ENCODE results near the gene MTCL1.

The MTCL1 gene

DNA sequence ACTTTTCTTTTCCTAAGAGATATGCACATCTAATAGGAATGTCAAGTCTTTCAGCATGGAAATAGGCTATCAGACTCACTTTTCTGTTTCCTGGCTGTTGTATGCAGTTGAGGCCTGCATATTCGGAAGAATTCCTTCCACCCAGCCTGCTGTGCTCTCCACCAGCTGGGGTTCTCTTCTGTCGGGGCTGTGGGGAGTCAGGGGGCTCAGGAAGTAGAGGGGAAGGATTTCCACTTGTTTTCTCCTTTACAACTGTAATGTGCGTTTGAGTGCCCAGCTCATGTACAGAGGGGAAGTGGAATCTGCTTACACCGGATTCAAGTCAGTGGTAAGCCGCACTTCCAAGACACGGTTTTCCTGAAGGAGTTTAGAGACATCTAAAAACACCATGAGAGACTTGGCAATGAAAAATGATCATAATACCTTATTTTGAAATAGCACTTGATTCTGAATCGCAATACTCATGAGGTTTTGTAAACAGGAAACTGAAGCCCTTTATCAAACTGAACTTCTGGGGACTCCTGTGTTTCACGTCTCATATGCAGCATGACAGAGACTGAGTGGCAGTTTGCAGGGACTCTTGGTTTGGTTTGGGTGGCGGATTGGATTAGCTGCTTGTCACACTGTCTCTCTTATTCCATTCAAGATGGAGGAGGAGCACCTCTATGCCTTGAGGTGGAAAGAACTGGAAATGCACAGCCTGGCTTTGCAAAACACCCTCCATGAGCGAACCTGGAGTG, 90.4 kb downstream of the MTCL1 start:
- DNase-seq, result no peak

GRCh38 chr18:8797206-8797605, 91.8 kb downstream of the MTCL1 start:
- no peak for DNase-seq

DNA sequence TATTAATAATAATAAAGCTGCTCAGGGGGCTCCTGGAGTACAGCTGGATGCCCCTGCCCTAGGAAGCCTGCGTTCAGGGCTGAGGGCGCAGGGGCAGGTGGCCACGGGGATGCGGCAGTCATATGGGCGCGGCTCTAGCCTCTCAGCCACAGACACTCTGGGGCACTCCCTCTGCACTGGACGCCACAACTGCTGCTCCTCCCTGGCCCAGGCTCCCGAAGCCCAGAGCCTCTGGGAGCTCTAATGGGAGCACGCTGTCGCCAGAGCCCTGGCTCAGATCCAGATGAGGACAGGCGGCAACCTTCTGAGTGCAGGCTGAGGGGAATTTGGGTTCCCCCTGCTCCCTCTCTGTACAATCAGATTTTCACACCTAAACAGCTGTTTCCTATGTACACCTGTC, 93.6 kb downstream of the MTCL1 start:
- DNase-seq, result no peak

DNA sequence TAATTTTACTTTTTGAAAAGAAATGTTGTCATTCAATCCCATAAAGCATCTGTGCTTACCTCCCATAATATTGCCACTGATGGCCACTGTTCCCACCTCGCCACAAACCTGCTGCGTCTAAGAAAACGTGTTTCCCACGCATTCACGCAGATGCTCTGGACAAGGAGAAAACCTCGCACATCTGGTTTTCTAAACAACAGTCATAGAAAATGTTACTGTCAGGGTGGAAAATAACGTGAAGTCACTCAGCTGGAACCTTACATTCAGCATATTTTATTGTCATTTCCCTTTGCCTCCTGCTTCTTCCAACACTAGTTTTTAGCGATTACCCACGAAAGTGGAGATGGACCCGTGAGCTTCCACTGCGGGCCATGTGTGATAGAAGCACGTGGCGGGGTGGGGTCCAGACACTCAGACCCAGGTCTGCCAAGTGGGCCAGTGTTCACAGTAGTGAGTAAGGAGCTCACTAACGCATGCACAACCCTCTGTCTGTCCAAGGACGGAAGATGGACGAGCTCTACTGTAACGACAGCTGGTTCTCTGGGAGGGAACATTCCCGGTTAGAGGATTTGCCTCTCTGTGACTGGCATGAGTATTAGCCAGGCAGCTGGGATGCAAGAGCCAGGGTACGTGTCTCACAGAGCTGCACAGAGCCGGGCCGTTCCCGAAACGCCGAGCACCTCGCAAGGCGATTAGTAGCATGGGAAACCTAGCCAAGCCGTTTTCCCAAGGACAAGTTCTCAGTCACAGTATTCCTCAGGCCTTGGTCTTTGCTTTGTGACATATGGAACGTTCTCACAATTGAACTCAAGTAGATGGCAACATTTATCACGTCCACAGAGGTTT, 94.5 kb downstream of the MTCL1 start:
- no peak for DNase-seq

- DNase-seq, result no peak
Observed at GRCh38 chr18:8800445-8800844, 95.1 kb downstream of the MTCL1 start.

DNA sequence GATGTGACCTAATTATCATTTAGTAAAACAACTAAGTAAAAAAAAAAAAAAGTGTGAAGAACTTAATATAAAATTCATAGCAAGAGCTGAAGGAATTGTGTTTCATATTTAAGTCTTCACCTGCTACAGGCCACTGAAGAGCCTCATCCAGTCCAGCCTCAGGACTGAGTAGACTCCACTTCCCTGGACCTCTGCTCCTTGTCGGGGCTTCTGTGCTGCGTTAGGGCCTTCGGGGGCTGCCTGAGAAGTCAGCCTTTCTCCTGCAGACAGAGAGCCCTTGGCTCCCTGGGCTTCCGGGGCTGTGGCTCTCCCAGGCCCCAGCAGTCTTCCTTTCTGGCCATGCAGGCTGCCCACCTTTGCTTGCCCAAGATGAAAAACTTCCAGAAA, 95.5 kb downstream of the MTCL1 start:
- no peak for DNase-seq

GRCh38 chr18:8801263-8801901, 96.0 kb downstream of the MTCL1 start:
- no peak for DNase-seq

GRCh38 chr18:8802017-8802672, 96.8 kb downstream of the MTCL1 start:
- DNase-seq, result no peak

DNA sequence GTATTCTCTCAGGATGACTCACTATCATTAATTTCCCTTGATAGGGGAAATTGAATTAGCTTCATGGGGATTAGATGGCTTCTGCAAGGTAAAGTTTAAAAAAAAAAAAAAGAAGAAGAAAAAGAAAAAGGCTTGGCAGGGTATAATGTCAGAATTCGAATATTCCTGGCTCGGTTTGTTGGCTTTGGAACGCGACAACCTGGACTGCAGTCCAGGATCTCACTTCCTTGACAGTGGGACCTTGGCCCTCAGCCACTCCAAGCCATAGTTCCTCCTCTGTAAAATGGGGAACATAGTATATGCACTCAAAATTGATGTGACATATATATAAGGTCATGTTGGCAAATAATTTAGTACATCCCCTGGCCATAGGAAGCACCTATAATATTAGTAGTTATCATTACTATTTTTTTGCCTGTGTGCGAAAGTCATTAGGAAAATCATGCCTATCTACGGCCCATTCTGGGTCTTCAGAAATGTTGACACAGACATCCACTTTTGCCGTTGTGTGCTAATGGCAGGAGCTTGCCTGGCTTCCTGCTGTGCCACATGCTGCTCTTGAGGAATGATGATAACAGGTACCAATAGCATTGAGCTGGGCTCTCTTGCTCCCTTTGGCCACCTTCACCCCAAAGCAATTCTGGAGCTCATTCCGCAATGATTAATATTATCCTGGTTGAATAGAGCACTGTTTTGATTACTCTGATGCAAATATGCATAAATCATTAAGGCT, 97.9 kb downstream of the MTCL1 start:
- DNase-seq, result no peak

DNA sequence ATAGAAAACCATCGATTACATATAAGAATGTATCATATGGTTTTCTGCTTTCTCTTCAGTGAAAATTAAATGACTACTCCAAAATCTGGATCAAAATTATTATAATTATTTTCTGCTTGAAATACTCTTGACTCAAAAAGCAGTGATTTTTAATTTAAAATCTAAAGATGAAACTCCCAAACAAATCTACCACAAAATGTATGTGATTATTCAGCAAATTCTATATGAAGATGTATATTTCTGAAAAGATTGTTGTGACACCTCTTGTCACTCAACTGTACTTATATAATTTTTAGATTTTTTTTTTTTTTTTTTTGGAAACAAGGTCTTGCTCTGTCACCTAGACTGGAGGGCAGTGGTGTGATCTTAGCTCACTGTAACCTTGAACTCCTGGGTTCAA, 98.6 kb downstream of the MTCL1 start:
- DNase-seq, result no peak

DNA sequence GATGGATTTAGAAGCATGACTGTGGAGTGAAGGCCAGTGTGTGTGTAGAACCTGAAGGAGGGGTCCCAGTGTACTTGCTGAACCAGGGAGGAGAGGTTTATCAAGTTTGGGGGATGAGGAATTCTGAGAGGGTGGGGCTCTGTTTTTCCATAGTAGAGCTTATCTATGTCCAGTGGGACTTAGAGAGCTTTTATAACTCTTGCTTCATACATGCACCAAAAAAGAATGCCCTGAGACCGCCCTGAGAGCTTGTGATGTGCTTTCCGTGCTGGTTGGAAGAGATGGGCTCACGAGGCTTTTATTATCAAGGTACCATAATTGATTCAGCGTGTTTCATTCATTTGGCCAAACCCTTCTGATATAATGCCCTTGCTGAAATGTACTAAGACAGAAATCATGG, 100.2 kb downstream of the MTCL1 start:
- DNase-seq, result no peak

- DNase-seq, result no peak
Observed at GRCh38 chr18:8806100-8806797, 100.9 kb downstream of the MTCL1 start.

GRCh38 chr18:8806798-8807487, 101.6 kb downstream of the MTCL1 start:
- DNase-seq, result no peak

- DNase-seq, result no peak
Observed at GRCh38 chr18:8807488-8807805, 102.1 kb downstream of the MTCL1 start.

- DNase-seq, result no peak
Observed at GRCh38 chr18:8808001-8808400, 102.6 kb downstream of the MTCL1 start.

DNA sequence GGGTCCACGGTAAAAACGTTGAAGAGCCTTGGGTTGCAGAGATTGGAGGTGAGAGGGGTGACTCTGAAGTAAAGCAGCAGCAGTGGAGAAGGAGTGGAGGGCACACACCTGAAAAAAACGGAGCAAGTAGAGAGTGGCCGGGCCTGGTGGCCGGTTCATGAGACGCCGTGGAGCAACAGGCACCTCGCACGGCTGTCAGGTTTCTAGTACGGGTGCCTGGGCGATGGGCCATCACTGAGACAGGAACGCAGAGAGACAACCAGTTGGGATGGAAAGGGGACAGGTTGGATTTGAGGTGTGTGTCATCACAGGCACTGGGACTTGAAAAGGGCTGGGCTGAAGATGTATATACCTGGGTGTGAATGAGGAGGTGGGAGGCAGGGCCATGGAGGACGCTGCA, 104.2 kb downstream of the MTCL1 start:
- no peak for DNase-seq

DNA sequence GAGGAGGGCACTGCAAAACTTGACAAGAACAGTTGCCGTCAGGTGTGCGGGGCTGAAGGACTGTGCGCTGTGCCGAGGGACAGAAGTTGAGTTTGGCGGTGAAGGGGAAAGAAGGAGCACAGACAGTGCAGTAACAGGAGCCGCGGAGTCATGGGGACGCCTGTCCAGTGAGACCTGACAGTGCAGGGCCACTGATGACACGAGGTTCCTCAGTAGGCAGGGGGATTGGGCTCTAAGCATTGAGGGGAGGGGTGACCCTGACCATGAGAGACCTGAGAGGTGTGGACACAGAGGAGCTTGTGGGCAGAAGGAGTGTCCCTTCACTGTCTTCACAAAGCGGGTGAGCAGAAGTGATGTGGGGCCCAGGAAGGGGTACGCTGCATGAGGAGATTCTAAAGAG, 104.8 kb downstream of the MTCL1 start:
- no peak for DNase-seq

DNA sequence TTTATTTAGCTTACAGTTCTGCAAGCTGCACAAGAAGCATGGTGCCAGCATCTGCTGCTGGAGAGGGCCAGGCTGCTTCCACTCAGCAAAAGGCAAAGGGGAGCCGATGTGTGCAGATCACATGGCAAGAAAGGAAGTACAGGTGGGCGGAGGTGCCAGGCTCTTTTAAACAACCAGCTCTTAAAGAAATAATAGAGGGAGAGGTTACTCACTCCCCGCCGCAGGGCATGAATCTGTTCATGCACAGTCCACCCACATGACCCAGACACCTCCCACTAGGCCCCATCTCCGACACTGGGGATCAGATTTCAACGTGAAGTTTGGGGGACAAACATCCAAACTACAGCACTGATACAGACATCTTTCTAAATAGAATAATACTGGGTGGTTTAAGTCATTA, 105.8 kb downstream of the MTCL1 start:
- no peak for DNase-seq

GRCh38 chr18:8812631-8813030, 107.3 kb downstream of the MTCL1 start:
- DNase-seq, result no peak

DNA sequence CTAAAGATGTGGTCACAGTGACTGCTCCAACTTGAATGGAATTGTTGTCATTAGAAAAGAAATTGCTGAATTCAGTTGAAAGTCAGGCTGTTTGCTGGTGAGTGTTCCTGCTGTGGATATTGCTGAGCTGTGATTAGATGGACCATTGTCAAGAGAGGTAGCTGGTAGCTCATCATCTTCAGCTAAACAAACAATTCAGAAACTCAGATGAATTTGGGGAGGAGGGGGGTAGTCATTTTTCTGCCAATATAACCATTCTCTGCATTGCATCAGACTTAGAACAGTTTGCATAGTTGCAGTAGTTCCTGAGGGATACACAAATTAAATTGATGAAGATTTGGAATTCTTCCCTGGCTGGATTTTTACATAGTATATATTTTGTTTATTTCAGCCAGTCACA, 108.3 kb downstream of the MTCL1 start:
- DNase-seq, result no peak

GRCh38 chr18:8814206-8814605, 108.8 kb downstream of the MTCL1 start:
- DNase-seq, result no peak

DNA sequence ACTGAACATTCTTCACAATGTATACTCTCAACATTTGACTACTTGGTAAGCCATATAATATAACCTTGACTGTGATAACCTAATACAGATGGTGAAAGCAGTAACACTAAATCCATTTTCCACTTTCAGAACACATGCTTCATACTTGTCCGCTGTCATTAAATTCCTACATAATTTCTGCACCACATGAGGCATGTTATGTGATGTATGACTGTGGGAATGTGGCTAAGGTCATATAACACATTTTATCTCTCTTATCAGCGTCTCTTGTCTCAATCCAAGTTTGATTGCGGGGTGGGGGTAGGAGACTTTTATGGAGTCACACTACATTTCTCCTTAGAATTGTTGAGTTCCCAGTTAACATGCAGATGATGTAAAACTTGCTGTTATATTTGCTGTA, 110.9 kb downstream of the MTCL1 start:
- DNase-seq, result no peak

All from stimulated activated CD4-positive, alpha-beta T cell treated with anti-CD3 and anti-CD28 coated beads, Interleukin-4, amount 100 ng/mL, for 4 hours (primary cell).